HTERT RPE-1 (cell line): ENCODE results near the gene BCL2L2.

Experiments used
- in situ Hi-C: fragments of 300-500 bp; cut with MboI; formaldehyde crosslinking; loops from 4 replicates; pipeline ENCODE4 v1.14.3; 2020; ENCODE audit warnings: low sequenced_read_pairs

The BCL2L2 gene

GRCh38 chr14:23299211-23299957 lies 7.2 kb upstream of the BCL2L2 start:
- in situ Hi-C loops = no loop called here

GRCh38 chr14:23299986-23300686 lies 6.5 kb upstream of the BCL2L2 start:
- in situ Hi-C loops = no loop called here

- in situ Hi-C loops = no loop called here
Observed at GRCh38 chr14:23300687-23301223, 5.9 kb upstream of the BCL2L2 start.

GRCh38 chr14:23301288-23301968 lies 5.2 kb upstream of the BCL2L2 start:
- in situ Hi-C loops = no loop called here

- in situ Hi-C loops = no loop called here
Observed at GRCh38 chr14:23301969-23302289, 4.7 kb upstream of the BCL2L2 start.

- in situ Hi-C loops = no loop called here
Observed at GRCh38 chr14:23302290-23303225, 4.1 kb upstream of the BCL2L2 start, which contains the start of gene PPP1R3E. PPP1R3E (minus strand) TSS chr14:23302859; CDS start chr14:23302576, 283 bp downstream.

GRCh38 chr14:23307146-23307530 lies 505 bp downstream of the BCL2L2 start:
- in situ Hi-C loops = no loop called here

GRCh38 chr14:23307687-23308644 lies 1.3 kb downstream of the BCL2L2 start:
- in situ Hi-C loops = no loop called here

- in situ Hi-C loops = no loop called here
Observed at GRCh38 chr14:23308721-23309445, 2.2 kb downstream of the BCL2L2 start.

- in situ Hi-C loops = no loop called here
Observed at GRCh38 chr14:23310546-23310945, 3.9 kb downstream of the BCL2L2 start.

GRCh38 chr14:23316300-23316699 lies 9.7 kb downstream of the BCL2L2 start:
- in situ Hi-C loops = no loop called here

GRCh38 chr14:23319746-23320583 lies 13.3 kb downstream of the BCL2L2 start:
- in situ Hi-C loops = no loop called here

- in situ Hi-C loops = no loop called here
Observed at GRCh38 chr14:23320584-23321571, 14.2 kb downstream of the BCL2L2 start, which contains the start of gene PABPN1. PABPN1 (plus strand) TSS chr14:23321457; CDS start chr14:23321470, 13 bp downstream.

- in situ Hi-C loops = no loop called here
Observed at GRCh38 chr14:23321572-23322547, 15.2 kb downstream of the BCL2L2 start.
